ENCODE results near the gene RAC2. TPM values are rescaled to one million over a fixed set of nuclear protein-coding genes. Genes with fewer than 3 reads are reported as not detected.

The RAC2 gene
- total RNA-seq, 2 donors from 2014 or later: 620 to 681 TPM

DNA sequence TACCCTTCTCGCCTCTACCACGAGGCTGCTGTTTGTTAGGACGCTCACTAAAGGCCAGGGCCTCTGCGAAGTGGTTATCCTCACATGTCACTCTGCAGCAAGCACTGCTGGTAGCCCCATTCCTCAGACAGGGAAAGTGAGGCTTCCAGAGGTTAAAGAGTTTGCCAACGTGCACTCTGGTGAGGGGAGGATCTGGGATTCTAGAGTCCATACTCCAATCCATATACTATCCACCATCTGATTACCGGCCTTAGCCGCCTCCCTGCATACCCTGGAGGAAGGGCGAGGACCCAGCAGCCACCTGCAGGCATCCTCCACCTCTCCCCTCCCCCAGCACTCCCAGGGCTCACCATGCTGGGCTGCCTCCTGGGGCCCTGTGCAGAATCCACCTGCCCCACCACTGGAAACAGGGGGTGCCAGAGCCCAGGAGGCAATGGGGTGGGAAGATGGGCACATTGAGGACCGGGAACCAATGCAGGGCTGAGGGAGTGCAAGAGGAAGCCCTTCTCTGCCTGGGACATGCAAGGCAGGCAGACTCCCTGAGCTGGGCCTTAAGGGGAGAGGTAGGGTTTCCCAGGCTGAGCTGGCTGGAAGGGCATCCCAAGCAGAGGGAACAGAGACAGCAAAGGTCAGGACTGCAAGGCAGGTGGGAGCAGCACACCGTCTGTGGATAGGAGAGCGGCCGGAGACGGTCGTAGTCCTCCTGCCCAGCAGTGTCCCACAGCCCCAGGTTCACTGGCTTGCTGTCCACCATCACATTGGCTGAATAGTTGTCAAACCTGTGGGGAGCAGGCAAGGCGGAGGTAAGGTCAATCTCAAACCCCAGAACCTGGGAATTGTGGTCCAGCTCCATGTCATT, 11.7 kb downstream of the RAC2 start:
- Mint-ChIP-seq H3K27ac (peak overlapping the region; percentile 90), H3K4me3 (peak overlapping the region; percentile 75 to 77), H3K9me3 (no peaks in the 10 kb centered on the region), H3K36me3 (ENCODE audit: insufficient read depth in 2 of 2) (peaks cover 22 to 40% of the 10 kb centered on the region in 2 donors), H3K4me1 (ENCODE audit: low read depth) (peaks cover 98% of the 10 kb centered on the region), H3K27me3 (ENCODE audit: low read depth) (no peaks in the 10 kb centered on the region)
- no peak for ATAC-seq (replicated peaks in 1 of 2)
- DNase-seq: no peak

DNA sequence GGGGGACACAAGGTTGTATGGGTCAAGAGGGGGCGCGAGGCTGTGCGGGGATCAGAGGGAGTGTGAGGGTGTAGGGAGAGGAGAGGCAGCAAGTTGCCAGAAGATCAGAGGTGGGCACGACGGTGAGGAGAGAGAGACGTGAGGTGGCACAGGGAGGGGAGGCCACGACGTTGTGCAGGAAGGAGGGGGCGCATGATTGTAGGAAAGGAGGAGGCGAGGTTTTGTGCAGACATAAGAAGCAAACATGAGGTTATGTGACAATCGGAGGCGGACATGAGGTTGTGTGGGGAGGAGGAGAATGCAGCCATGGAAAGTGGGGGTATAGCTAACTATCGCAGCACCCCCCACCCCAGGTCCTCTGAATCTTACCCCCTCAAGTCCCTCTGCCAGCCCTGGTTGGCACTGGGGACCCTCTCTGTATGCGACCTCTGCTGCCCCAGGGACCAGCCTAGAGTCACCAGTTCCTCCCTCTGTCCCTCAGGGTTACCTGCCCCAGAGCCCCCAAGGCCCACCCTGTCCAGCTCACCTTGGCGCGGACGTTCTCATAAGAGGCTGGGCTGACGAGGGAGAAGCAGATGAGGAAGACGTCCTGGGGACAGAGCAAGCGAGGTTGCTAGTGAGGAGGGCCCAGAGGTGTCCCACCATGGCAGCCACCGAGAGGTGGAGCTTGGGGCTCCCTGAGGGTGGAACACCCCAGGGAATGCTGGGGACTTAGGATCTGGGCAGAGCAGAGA, 12.5 kb downstream of the RAC2 start:
- Mint-ChIP-seq H3K36me3 (ENCODE audit: insufficient read depth in 2 of 2) (peaks cover 17 to 34% of the 10 kb centered on the region in 2 donors), H3K27ac (peak overlapping the region; percentile 90), H3K9me3 (no peaks in the 10 kb centered on the region), H3K4me1 (ENCODE audit: low read depth) (peaks cover 93% of the 10 kb centered on the region), H3K27me3 (ENCODE audit: low read depth) (no peaks in the 10 kb centered on the region), H3K4me3 (peak overlapping the region; percentile 75 to 77)
- DNase-seq: peak; percentile 65 to 72
- peak; percentile 12 to 28 for ATAC-seq (replicated peaks in 1 of 2)

DNA sequence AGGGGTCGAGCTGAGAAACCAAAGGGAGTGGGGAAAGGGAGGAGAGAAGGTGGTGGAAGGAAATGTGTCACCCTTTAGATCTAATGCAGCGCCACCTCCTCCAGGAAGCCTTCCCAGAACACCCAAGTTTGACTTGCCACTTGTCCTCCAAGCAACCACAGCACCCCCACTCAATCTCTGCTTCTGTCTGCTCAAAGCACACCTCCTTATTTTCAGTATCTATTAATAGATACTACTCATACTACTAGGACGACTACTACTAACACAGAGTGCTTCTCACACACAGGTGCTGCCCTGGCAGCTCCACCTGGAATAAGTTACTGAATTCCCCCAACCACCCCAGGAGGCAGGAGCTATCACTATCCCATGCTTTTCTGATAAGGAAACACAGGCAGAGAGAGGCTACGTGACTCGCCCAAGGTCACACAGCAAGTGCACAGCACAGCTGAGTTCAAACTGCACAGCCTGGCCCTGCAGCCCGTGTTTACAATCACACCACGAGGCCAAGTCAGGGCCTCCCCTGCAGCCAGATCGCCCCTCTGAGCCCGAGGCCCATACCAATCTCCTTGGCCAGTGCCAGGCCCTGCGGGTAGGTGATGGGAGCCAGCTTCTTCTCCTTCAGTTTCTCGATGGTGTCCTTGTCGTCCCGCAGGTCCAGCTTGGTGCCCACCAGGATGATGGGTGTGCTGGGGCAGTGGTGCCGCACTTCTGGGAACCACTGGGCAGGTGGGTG, 13.2 kb downstream of the RAC2 start:
- Mint-ChIP-seq H3K27me3 (ENCODE audit: low read depth) (no peaks in the 10 kb centered on the region), H3K4me3 (peak overlapping the region; percentile 75 to 77), H3K36me3 (ENCODE audit: insufficient read depth in 2 of 2) (peaks cover 14 to 32% of the 10 kb centered on the region in 2 donors), H3K4me1 (ENCODE audit: low read depth) (peaks cover 93% of the 10 kb centered on the region), H3K9me3 (no peaks in the 10 kb centered on the region), H3K27ac (peak overlapping the region; percentile 90)
- DNase-seq (peak; percentile 70 to 82), ATAC-seq (replicated peaks in 1 of 2) (peak; percentile 33 to 34)

DNA sequence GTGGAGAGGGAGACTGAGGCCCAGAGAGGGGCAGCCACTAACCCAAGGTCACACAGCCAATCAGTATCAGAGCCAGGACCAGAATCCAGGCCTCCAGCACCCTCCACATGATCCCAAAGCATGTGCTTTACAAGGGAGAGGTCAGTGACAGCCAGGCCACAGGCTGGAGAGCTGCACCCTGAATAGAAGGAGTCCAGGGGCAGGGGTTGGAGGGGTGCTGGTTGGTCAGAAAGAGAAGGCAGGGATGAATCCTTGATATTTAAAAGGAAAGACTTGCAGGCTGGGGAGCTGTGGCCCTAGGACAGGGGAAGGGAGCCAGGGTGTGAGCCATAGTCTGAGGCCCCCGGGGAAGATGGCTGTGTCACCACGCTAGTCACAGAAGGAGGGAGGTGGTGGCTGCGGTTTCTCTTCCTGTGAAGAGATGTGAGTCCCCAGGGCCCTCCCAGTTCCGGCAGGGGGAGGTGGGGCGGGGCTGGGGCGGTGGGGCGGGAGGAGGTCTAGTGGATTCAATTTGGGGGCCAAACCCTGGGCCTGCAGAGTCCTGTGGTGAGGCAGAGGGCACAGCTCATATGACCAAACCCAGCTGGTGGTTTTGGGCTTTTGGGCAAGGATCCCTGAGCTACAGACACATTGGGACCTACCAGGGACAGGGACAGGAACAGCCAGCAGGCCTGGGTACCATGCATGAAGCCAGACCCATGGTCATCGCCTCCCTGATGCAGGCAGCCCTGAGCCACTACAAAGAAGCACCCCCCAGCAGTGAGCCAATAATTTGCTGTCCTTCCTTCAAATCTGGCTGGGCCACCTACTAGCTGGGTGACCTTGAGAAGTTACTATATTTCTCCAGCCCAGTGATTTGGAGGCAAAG, 14.0 kb downstream of the RAC2 start:
- peak; percentile 82 to 86 for ATAC-seq (replicated peaks in 1 of 2)
- peaks cover 17 to 30% of the 10 kb centered on the region in 2 donors for H3K36me3 Mint-ChIP-seq (ENCODE audit: insufficient read depth in 2 of 2)
- H3K4me1 Mint-ChIP-seq (ENCODE audit: low read depth): peaks cover 93% of the 10 kb centered on the region
- peak overlapping the region; percentile 75 to 77 for H3K4me3 Mint-ChIP-seq
- peak overlapping the region; percentile 90 for H3K27ac Mint-ChIP-seq
- no peaks in the 10 kb centered on the region for H3K27me3 Mint-ChIP-seq (ENCODE audit: low read depth)
- no peaks in the 10 kb centered on the region for H3K9me3 Mint-ChIP-seq
- peak; percentile 91 to 96 for DNase-seq

DNA sequence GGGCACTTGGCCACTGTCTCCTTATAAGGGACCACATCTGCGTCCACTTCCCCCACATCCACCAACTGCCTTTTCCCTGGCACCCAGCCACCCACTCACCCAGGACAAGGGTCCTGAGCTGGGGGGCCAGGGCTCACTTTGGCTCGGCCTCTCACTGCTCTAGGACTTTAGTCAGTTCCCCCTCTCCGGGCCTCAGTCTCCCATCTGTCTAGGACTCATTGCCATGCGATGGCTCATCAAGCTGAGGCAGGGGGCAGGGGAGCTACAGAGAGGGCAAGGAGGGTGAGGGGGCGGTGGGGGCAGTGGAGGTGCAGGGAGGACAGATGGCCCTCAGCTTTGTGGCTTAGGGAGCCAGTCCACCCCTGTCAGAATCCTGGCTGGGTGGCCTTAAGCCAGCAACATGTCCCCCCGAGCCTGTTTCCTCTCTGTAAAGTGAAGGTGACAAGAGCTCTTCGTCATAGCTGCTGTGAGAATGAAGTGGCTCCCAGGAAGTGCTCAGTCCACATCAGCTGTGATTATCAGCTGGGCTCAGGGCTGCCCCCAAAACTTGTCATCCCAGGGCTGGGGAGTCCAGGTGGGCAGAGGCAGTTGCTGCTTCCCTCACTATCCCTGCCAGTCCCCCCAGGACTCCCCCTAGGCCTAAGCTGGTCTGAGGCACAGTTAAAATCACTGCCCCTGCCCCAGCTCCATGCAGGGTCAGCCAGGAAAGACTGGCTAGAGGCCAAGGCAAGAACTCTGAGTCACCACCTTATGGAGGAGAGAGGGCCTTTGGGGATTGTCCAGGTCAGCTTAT, 14.9 kb downstream of the RAC2 start:
- DNase-seq (peak in 1 of 2 donors; percentile 48), ATAC-seq (replicated peaks in 1 of 2) (peak; percentile 17 to 27)
- peaks cover 1 to 2% of the 10 kb centered on the region in 2 donors for H3K9me3 Mint-ChIP-seq
- peaks cover 22 to 33% of the 10 kb centered on the region in 2 donors for H3K36me3 Mint-ChIP-seq (ENCODE audit: insufficient read depth in 2 of 2)
- H3K4me3 Mint-ChIP-seq: peak overlapping the region; percentile 75 to 77
- H3K27ac Mint-ChIP-seq: peak overlapping the region; percentile 90
- H3K27me3 Mint-ChIP-seq (ENCODE audit: low read depth): no peaks in the 10 kb centered on the region
- H3K4me1 Mint-ChIP-seq (ENCODE audit: low read depth): peaks cover 93% of the 10 kb centered on the region

DNA sequence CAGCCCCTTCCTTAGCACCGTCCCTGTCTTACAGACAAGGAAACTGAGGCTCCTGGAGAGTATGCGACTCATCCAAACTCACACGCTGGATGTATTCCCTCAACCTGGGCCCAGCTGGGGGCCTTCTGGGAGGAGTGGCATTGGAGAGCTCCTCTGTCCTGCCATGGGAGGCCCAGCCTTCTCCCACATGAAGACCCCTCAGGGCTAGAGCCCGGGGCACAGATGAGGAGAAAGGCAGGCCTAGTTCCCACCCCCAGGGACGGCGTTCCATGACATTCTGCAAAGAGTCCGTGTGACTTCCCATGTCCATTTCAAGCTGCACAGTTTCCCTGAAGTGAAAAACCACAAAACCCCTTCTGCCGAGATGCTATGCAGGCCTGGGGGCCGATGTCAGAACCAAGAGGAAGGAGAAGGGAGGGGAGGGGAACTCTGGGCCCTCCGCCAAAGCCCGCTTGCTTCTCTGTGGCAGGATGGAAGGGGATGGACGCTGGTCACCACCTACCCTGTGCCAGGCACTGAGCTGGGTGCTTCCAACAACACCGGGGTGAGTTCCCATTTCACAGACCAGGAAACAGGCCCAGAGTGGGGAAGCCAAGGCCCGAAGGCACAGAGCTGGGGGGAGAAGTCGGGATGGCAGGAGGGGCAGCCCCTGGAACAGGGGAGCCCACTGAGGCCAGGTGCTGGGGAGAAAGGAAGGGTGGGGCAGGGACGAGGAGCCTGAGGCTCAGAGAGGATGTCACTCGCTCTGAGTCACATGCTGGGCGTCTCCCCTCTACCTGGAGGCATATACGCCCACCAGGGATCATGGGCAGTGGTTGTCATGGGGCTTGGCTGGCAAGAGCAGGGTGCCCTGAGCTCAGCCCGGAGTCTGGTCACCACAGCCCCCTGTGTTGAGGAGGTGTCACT, 15.7 kb downstream of the RAC2 start:
- Mint-ChIP-seq H3K4me3 (peak overlapping the region; percentile 75 to 77), H3K4me1 (ENCODE audit: low read depth) (peaks cover 93% of the 10 kb centered on the region), H3K27me3 (ENCODE audit: low read depth) (no peaks in the 10 kb centered on the region), H3K27ac (peak overlapping the region; percentile 90), H3K36me3 (ENCODE audit: insufficient read depth in 2 of 2) (peaks cover 28 to 39% of the 10 kb centered on the region in 2 donors), H3K9me3 (peaks cover 2 to 4% of the 10 kb centered on the region in 2 donors)
- peak in 1 of 2 donors; percentile 8 for ATAC-seq (replicated peaks in 1 of 2)
- DNase-seq: peak in 1 of 2 donors; percentile 52

DNA sequence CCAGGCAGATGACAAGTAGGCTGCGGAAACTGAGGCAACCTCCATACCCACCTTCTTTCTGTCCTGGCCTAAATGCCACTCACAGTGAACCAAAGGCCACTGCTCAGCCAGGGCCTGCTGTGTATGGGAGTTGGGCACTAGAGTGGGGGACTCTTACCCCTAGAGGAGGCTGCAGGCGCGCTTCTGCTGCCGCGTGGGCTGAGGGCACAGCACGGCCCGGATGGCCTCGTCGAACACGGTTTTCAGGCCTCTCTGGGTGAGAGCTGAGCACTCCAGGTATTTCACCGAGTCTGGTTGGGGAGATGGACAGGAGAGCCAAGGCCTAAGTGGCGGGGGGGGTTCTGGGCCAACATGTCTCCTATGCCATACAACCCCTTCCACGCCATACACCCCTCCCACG, 17.6 kb downstream of the RAC2 start:
- DNase-seq (no peak), ATAC-seq (replicated peaks in 1 of 2) (no peak)
- Mint-ChIP-seq H3K27ac (peak overlapping the region; percentile 38), H3K4me3 (peak overlapping the region in 1 of 2 donors; percentile 1), H3K27me3 (ENCODE audit: low read depth) (no peaks in the 10 kb centered on the region), H3K9me3 (peaks cover 3 to 4% of the 10 kb centered on the region in 2 donors), H3K36me3 (ENCODE audit: insufficient read depth in 2 of 2) (peaks cover 32 to 46% of the 10 kb centered on the region in 2 donors), H3K4me1 (ENCODE audit: low read depth) (peaks cover 93% of the 10 kb centered on the region)

DNA sequence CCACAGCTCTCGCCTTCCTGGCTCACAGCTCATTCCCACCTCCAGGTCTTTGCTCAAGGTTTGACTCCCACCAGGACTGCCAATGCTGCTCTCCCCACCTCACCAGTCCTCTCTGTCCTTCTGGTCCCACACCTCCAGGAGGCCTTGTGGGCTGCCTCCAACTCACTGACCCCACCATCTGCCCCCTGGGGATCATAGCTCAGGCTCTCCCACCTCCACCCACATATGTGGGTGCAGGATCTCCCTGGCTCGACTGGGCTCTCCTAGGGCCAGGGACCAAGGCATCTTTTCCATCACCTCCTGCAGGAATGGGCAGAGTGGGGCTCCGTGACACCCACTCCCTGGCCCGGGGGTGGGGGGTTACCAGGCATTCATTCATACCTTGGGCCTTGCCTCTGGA, 18.0 kb downstream of the RAC2 start:
- peaks cover 4 to 7% of the 10 kb centered on the region in 2 donors for H3K9me3 Mint-ChIP-seq
- H3K4me3 Mint-ChIP-seq: peak overlapping the region in 1 of 2 donors; percentile 1
- peak overlapping the region; percentile 70 for H3K27ac Mint-ChIP-seq
- peaks cover 33 to 50% of the 10 kb centered on the region in 2 donors for H3K36me3 Mint-ChIP-seq (ENCODE audit: insufficient read depth in 2 of 2)
- DNase-seq (no peak), ATAC-seq (replicated peaks in 1 of 2) (no peak)
- H3K4me1 Mint-ChIP-seq (ENCODE audit: low read depth): peaks cover 93% of the 10 kb centered on the region
- no peaks in the 10 kb centered on the region for H3K27me3 Mint-ChIP-seq (ENCODE audit: low read depth)

DNA sequence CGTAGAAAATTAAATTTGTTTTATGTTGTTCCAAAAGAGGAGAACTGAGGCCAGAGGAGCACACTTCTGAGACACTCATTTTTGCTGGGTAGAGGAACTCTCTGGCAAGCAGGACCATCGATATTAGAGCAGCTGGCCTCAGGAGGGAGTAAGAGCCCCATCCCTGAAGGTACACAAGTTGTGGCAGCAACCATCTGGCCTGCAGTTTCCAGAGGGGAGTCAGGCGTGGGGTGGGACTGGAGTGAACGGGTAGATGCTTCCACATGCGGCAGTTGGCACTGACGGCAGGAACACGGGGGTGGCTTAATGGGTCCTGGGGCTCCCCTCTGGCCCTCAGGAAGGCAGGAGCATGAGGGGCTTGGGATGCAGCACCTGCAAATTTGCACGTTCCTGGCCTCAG, 18.6 kb downstream of the RAC2 start:
- peaks cover 4 to 11% of the 10 kb centered on the region in 2 donors for H3K9me3 Mint-ChIP-seq
- DNase-seq: no peak

DNA sequence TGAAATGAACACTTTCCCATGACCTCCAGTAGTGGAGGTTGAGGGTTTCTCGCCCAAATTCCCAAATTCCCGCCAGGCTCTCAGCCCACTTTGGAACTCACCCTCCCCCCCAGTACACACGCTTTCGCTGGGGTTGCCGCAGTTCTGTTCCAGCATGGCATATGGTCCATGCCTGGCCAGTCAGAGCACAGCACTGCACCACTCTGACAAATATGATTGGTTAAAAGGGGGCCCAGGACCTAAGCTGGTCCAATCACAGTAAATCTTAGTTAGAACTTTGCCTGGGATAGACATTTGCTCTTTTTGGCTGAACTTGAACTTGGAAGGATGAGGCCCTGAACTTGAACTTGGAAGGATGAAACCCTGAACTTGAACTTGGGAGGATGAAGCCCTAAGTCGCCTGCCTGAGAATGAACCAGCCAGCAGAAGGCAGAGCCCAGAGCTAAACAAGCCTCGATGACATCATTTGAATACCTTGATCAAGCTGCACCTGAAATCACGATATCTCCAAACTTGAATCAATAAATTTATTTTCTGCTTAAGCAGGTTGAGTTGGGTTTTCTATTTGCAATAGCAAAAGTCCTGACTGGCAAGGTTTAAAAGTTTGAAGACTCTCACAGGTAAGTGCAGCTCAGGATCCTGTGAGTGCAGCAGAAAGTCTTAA, 19.2 kb downstream of the RAC2 start:
- Mint-ChIP-seq H3K4me3 (peak overlapping the region in 1 of 2 donors; percentile 70), H3K36me3 (ENCODE audit: insufficient read depth in 2 of 2) (peaks cover 33 to 56% of the 10 kb centered on the region in 2 donors), H3K27me3 (ENCODE audit: low read depth) (no peaks in the 10 kb centered on the region), H3K4me1 (ENCODE audit: low read depth) (peaks cover 93% of the 10 kb centered on the region), H3K9me3 (peaks cover 4 to 11% of the 10 kb centered on the region in 2 donors), H3K27ac (peak overlapping the region; percentile 81)
- DNase-seq (no peak), ATAC-seq (replicated peaks in 1 of 2) (no peak)

More for the DNA sequence above, 18.6 kb downstream of the RAC2 start:
- Mint-ChIP-seq H3K27ac (peak overlapping the region; percentile 81), H3K36me3 (ENCODE audit: insufficient read depth in 2 of 2) (peaks cover 33 to 55% of the 10 kb centered on the region in 2 donors), H3K27me3 (ENCODE audit: low read depth) (no peaks in the 10 kb centered on the region), H3K4me1 (ENCODE audit: low read depth) (peaks cover 93% of the 10 kb centered on the region), H3K4me3 (no peak overlapping the region)
- ATAC-seq (replicated peaks in 1 of 2): no peak
